GM21381 (cell line): ENCODE results near the gene TMEM147.
A peak's percentile ranks its signal among the peaks of the same experiment; 100 is the strongest.
"Not testable (repeated sequence)": the region's sequence is repeated elsewhere in the genome, so short reads cannot be mapped to it uniquely, and the experiment has no call there.

Experiments used
- ATAC-seq: cut with Tn5 transposase; IDR thresholded peaks from one replicate; pipeline ENCODE4 v1.9.1; 2021; ENCODE audit warnings: mild to moderate bottlenecking, moderate library complexity; ENCODE audit not compliant: unreplicated experiment

TMEM147 gene

DNA sequence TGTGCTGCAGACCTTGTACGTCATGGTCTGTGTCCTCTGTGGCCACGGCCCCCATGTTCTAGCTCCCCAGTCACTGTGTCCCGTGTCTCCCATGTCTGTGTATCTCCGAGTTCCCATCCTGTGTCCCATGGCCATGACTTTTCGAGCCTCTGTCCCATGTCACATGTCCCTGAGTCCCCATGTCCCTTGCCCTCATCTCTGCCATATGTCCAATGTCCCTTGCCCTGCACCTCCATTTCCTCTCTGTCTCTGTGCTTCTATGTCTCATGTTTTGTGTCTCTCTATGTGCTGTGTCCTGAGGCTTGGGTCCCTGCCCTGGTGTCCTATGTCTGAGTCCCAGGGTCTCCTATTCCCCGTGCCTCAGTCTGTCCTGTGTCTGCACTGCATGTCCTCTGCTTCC lies 16.0 kb downstream of the TMEM147 start:
- no peak for ATAC-seq

GRCh38 chr19:35562336-35562735 lies 16.9 kb downstream of the TMEM147 start:
- ATAC-seq, result no peak

DNA sequence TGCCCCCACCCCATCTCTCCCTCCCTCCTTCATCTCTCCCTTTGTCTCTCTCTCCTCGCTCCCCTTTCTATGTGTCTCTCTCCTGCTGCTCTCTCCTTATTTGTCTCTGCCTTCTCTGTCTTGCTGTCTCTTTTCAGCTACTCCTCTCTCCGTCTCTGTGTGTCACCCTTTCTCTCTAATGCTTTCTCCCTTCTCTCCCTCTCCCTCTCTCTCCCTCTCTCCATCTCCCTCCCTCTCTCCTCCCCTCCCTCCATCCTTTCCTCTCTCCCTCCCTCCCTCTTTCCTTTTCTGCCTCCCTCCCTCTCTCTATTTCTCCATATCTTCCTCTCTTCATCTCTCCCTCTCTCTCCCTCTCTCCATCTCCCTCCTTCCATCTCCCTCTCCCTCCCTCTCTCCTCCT lies 17.4 kb downstream of the TMEM147 start:
- no peak for ATAC-seq

GRCh38 chr19:35563207-35563829 lies 17.9 kb downstream of the TMEM147 start, which contains the start of gene ATP4A:
ATP4A (minus strand) TSS chr19:35563658; CDS start chr19:35563629, 29 bp downstream.
- ATAC-seq, result no peak

DNA sequence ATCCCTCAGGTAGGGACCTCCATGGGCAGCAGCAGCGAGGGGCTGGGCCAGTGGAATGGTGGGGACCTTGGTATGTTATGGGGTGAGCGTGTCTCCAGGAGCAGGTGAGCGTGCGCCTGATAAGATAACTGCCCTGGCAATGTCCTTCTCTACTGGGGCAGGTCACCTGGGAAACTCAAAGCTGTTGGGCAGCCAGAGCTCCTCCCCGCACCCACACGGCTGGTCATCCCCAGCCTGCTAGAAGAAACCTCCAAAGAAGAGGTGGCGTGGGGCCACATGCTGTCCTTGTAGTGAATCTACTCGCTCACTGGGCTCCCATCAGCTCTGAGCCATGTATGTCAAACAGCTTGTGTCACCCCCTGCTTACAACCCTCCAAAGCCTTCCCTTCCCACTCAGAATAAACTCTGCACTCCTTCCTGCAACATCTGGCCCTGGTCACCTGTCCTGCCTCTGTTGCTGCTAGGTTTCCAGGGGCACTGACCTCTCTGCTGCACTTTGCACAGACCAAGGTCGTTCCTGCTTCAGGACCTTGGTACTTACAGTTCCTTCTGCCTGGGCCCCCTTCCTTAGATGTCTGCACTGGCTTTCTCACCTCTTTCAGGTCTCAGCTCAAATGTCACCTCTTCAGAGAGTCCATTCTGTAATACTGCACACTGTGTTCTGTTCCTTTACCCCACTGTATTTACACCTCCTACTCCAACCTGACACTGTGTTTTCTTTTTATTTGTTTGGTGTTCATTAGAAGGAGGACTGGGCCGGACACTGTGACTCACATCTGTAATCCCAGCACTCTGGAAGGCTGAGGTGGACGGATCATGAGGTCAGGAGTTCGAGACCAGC lies 19.8 kb downstream of the TMEM147 start:
- ATAC-seq, result no peak

DNA sequence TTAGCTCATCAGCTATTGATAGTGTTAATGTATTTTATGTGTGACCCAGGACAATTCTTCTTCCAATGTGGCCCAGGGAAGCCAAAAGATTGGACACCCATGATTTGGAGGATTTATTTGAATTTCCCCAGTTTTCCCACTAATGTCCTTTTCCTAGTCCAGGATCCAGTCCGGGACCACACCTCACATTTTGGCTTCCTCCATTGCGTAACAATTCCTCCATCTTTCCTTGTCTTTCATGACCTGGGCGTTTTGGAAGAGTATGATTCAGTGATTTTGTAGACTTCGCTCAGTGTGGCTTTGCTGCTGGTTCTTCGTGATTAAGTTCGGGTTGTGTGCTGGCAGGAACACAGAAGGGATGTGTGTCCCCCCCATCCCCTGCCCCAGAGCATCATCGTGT lies 21.3 kb downstream of the TMEM147 start:
- no peak for ATAC-seq

DNA sequence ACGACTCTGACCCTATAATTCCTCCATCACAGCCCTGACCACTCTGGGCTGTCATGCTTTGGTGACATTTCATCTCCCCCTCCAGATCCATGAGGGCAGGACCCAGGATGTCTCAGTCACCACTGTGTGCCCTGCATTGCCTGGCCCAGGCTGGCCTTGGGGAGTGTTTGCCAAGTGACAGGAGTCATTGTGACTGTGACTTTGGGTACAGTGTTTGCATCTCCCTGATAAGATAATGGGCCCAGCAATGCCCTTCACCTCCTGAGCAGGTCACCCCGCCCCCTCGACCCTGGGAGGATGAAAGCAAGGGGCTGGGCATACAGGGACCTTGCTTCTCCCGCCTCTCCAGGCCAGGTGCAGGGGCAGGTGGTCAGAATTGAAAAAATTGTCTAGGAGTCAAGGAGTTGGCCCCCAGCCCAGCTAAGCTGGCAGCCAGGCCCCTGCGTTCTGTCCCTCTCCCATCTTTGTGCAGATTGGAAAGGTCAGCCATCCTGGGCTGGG lies 23.9 kb downstream of the TMEM147 start:
- ATAC-seq, result no peak

GRCh38 chr19:35571406-35571965 lies 26.1 kb downstream of the TMEM147 start:
- no peak for ATAC-seq

DNA sequence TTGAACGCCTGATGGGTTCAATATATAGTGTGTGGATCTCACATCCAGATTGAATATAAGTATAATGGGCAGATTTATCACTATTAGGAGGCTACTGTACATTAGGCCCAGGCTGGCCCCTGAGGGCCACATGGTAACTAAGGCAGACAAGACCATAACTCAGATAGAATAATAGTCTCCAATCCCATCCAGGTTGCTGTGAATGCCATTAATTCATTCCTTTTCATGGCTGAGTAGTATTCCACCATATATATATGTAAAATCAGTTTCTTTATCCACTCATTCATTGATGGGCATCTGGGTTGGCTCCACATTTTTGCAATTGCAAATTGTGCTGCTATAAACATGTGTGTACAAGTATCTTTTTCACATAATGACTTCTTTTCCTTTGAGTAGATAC lies 32.5 kb downstream of the TMEM147 start:
- ATAC-seq, result no peak

- no peak for ATAC-seq
Observed at GRCh38 chr19:35578707-35579106, 33.3 kb downstream of the TMEM147 start.

- ATAC-seq, result no peak
Observed at GRCh38 chr19:35582760-35583159, 37.3 kb downstream of the TMEM147 start.

DNA sequence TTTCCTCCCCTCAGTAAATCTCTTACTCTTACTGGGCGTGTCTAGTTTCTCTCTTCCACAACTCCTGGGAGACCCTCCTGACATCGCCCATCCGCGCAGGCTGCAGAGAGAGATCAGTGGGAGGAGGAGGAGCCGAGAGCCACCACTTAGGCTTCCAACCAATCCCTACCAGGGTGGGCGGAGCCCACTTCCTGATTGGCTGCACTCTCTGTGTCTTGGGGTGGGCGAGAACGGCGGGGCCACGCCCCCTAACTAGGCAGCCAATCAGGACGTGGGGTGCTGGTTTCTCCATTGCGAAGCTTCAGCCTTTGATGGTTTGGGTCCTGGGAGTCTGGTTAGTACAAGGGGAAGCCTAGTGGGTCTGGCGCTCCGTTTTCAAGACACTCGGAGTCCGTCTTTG lies 40.4 kb downstream of the TMEM147 start, which contains the start of gene PMIS2:
PMIS2 (plus strand) TSS at position 326 of the 400 bp plus-strand sequence. CDS start 87 bp downstream, outside the sequence.
- ATAC-seq, result no peak

- no peak for ATAC-seq
Observed at GRCh38 chr19:35587321-35587720, 41.9 kb downstream of the TMEM147 start.

GRCh38 chr19:35590875-35591274 lies 45.4 kb downstream of the TMEM147 start:
- no peak for ATAC-seq

DNA sequence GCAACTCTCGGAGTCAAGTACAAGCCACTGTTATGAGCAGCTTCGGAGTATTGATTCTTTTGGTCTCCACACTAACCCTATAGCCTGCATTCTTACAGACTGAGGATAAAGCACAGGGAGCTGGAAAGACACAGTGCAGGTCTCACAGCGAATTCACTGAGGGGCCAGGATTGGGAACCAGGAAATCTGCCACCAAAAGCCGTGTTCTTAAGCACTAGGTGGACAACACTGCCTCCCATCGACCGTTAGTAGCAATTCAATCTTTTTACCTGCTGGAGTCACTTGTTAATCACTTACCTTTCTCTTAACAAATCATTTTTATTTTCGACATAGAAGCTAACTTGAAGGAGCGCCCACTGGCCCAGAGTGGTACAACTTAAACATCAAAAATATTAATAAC lies 46.8 kb downstream of the TMEM147 start:
- ATAC-seq, result no peak

DNA sequence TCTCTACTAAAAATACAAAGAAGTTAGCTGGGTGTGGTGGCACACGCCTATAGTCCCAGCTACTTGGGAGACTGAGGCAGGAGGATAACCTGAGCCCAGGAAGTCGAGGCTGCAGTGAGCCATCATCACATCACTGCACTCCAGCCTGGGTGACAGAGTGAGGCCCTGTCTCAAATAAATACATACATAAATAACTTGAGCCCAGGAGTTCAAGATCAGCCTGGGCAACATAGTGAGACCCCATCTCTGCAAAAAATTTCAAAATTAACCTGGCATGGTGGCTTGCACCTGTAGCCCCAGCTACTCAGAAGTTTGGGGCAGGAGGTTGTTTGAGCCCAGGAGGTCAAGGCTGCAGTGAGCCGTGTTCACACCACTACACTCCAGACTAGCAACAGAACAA lies 49.6 kb downstream of the TMEM147 start:
- not testable (repeated sequence) for ATAC-seq

DNA sequence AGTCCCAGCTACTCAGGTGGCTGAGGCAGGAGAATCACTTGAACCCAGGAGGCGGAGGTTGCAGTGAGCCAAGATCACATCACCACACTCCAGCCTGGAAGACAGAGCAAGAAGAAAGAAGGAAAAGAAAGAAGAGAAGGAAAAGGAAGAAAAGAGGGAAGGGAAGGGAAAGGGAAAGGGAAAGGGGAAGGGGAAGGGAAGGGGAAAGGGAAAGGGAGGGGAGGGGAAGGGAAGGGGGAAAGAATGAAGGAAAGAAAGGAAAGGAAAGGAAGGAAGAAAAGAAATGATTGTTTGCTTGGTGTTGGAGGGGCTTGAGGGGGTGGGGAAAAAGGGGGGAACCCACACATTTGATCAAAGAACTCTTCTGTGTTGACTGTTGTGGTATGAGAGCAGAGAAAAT lies 50.5 kb downstream of the TMEM147 start:
- ATAC-seq, result no peak

DNA sequence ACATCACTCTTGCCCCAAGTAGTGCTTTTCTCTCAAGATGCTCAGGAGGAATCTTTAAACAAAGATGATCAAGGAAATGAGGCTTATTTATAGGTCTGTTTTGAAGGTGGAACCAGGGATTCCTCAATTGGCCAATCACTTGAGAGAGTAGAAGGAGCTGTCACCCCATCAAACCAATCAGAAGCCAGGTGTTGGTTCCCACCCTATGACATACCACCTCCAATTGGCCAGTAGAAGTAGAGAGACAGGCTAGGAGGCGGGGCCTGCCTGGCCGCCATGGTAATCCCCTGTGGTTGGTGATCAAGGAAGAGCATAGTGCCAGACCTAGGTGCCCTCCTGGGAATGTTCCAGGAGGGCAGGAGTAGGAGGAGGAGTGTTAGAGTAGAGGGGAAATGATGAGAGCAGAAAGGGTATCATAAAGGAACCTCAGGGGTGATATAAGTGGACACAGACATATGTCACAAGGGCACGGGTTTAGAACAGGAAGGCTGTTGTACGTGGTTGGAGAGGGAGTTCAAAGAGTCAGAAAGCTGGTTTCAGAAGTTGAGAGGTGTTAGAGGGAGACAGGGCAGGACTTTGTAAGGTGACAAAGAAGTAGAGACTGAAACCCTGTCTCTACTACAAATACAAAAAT lies 51.1 kb downstream of the TMEM147 start:
- ATAC-seq, result peak; percentile 69
